Hematopoietic multipotent progenitor cell treated with erythropoietin and hydrocortisone succinate and interleukin-3 and kit ligand, for 8 days (in vitro differentiated cells): ENCODE measurements around the gene PREB.
A peak's percentile ranks its signal among the peaks of the same experiment; 100 is the strongest.
"Not testable (repeated sequence)": the region's sequence is repeated elsewhere in the genome, so short reads cannot be mapped to it uniquely, and the experiment has no call there.

ENCODE experiments used
- DNase-seq: peaks from one replicate; pipeline ENCODE4 v3.0.0-alpha.2; 2015

Gene PREB

GRCh38 chr2:27133905-27134780 lies at the start of gene PREB:
PREB (minus strand) TSS chr2:27134636; CDS start chr2:27134421, 215 bp downstream.
- peak; percentile 95 for DNase-seq

GRCh38 chr2:27184115-27184514 lies 49.7 kb upstream of the PREB start:
- no peak for DNase-seq

GRCh38 chr2:27182346-27182745 lies 47.9 kb upstream of the PREB start:
- no peak for DNase-seq

GRCh38 chr2:27179344-27180000 lies 45.0 kb upstream of the PREB start:
- no peak for DNase-seq

- no peak for DNase-seq
Measured at GRCh38 chr2:27178469-27178868, 44.0 kb upstream of the PREB start.

- no peak for DNase-seq
Measured at GRCh38 chr2:27177441-27178351, 43.3 kb upstream of the PREB start.

GRCh38 chr2:27175781-27176180 lies 41.3 kb upstream of the PREB start:
- DNase-seq = not testable (repeated sequence)

GRCh38 chr2:27175330-27175729 lies 40.9 kb upstream of the PREB start:
- no peak for DNase-seq

- DNase-seq = no peak
Measured at GRCh38 chr2:27174638-27175037, 40.2 kb upstream of the PREB start.

- no peak for DNase-seq
Measured at GRCh38 chr2:27171351-27171848, 37.0 kb upstream of the PREB start.

GRCh38 chr2:27170581-27171337 lies 36.3 kb upstream of the PREB start:
- DNase-seq = no peak

- no peak for DNase-seq
Measured at GRCh38 chr2:27164960-27165763, 30.7 kb upstream of the PREB start.

- no peak for DNase-seq
Measured at GRCh38 chr2:27162151-27163121, 28.0 kb upstream of the PREB start.

GRCh38 chr2:27160191-27160590 lies 25.8 kb upstream of the PREB start:
- DNase-seq = no peak

GRCh38 chr2:27159271-27159670 lies 24.8 kb upstream of the PREB start:
- no peak for DNase-seq

GRCh38 chr2:27158468-27158867 lies 24.0 kb upstream of the PREB start:
- DNase-seq = no peak

- DNase-seq = no peak
Measured at GRCh38 chr2:27155069-27155520, 20.7 kb upstream of the PREB start.

- no peak for DNase-seq
Measured at GRCh38 chr2:27154488-27154887, 20.1 kb upstream of the PREB start.

GRCh38 chr2:27152796-27153464 lies 18.5 kb upstream of the PREB start:
- DNase-seq = no peak
